ENCODE results near the gene SLC20A1.
A peak's percentile ranks its signal among the peaks of the same experiment; 100 is the strongest.

DNA sequence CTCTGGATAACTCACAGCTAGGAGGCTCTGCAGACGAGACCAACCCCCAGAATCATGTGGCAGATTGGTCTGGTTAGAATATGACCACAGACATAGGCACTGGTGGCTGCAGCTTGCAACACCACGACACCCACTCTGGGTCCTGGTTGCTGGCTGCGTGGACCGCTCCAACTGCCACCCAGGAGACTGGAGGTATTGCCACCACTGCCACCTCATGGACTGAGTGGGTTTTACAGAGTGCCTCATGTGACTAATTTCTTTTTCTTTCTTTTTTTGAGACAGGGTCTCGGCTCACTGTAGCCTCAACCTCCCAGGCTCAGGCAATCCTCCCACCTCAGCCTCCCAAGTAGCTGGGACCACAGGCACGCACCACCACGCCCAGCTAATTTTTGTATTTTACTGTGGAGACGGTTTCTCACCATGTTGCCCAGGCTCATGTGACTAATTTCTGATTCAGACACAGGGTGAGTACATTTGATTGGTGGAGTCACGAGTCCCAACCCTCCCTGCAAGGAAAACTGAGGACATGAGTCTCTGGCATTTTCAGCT is 45.2 kb downstream of the SLC20A1 start:
- TF ChIP-seq, protein P1, sequence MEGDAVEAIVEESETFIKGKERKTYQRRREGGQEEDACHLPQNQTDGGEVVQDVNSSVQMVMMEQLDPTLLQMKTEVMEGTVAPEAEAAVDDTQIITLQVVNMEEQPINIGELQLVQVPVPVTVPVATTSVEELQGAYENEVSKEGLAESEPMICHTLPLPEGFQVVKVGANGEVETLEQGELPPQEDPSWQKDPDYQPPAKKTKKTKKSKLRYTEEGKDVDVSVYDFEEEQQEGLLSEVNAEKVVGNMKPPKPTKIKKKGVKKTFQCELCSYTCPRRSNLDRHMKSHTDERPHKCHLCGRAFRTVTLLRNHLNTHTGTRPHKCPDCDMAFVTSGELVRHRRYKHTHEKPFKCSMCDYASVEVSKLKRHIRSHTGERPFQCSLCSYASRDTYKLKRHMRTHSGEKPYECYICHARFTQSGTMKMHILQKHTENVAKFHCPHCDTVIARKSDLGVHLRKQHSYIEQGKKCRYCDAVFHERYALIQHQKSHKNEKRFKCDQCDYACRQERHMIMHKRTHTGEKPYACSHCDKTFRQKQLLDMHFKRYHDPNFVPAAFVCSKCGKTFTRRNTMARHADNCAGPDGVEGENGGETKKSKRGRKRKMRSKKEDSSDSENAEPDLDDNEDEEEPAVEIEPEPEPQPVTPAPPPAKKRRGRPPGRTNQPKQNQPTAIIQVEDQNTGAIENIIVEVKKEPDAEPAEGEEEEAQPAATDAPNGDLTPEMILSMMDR (IDR thresholded peaks at IDR 0.05 in 4 of 5, conservative IDR thresholded peaks at IDR 0.05 in 1 of 5), result peak; percentile 59 to 79 (median 73)
- no peak for TF ChIP-seq POLR2A (IDR thresholded peaks at IDR 0.05)

Measured in gastrocnemius medialis (tissue), 4 donors.